ENCODE measurements around the gene VPS25. TPM values are rescaled to one million over a fixed set of nuclear protein-coding genes. Genes with fewer than 3 reads are reported as not detected.
A peak's percentile ranks its signal among the peaks of the same experiment; 100 is the strongest.

VPS25 gene
- total RNA-seq, 1 experiment from 2014 or later = 103 TPM

- ChIA-PET CTCF (interaction anchor here (0.6 to 1.4 kb wide), 2 partner anchors 9 to 63 kb away, joined by 3 to 4 read pairs; no protein-coding TSS in a partner anchor), POLR2A (interaction anchor here (0.6 kb wide), 1 partner anchor 69 kb away, joined by 3 read pairs; no protein-coding TSS in a partner anchor)
- Mint-ChIP-seq H3K36me3 (ENCODE audit: insufficient read depth, unreplicated experiment) (no peaks in the 10 kb centered on the region), H3K9me3 (ENCODE audit: unreplicated experiment) (no peaks in the 10 kb centered on the region), H3K4me3 (ENCODE audit: unreplicated experiment) (no peak overlapping the region), H3K4me1 (ENCODE audit: low read depth, unreplicated experiment) (no peaks in the 10 kb centered on the region), H3K27me3 (ENCODE audit: insufficient read depth, unreplicated experiment) (peaks cover 2% of the 10 kb centered on the region), H3K27ac (ENCODE audit: unreplicated experiment) (no peak overlapping the region)
- intact Hi-C loops (cut with micrococcal nuclease; ENCODE audit: unreplicated experiment) = no loop called here
- Histone ChIP-seq H3K9me3 (no peaks in the 10 kb centered on the region), H3K4me1 (peaks cover 4% of the 10 kb centered on the region), H3K36me3 (ENCODE audit: control insufficient read depth, insufficient read depth, low read length) (no peaks in the 10 kb centered on the region), H3K4me3 (ENCODE audit: low read depth, low read length) (no peak overlapping the region), H3K27me3 (replicated peaks; ENCODE audit: control insufficient read depth, insufficient read depth, low read length) (no peaks in the 10 kb centered on the region)
- TF ChIP-seq CTCF (IDR thresholded peaks at IDR 0.05; ENCODE audit: insufficient read depth in 1 of 2, low read depth in 1 of 2, low read length in 1 of 2, severe bottlenecking in 1 of 2, unreplicated experiment in 1 of 2) = no peak
- no TSS peak for BruUV-seq (replicated peaks)
- DNase-seq = no peak
Observed at GRCh38 chr17:42754782-42755181, 18.5 kb upstream of the VPS25 start.

GRCh38 chr17:42759982-42760651, 13.1 kb upstream of the VPS25 start:
- H3K9me3 ChIP-seq = no peaks in the 10 kb centered on the region
- TF ChIP-seq CTCF (IDR thresholded peaks at IDR 0.05; ENCODE audit: insufficient read depth in 1 of 2, low read depth in 1 of 2, low read length in 1 of 2, severe bottlenecking in 1 of 2, unreplicated experiment in 1 of 2) = no peak
- H3K4me3 Mint-ChIP-seq (ENCODE audit: unreplicated experiment) = peak overlapping the region; percentile 65
- no peaks in the 10 kb centered on the region for H3K27me3 Mint-ChIP-seq (ENCODE audit: insufficient read depth, unreplicated experiment)
- H3K4me1 ChIP-seq = peaks cover 28% of the 10 kb centered on the region
- H3K9me3 Mint-ChIP-seq (ENCODE audit: unreplicated experiment) = no peaks in the 10 kb centered on the region
- POLR2A ChIA-PET = interaction anchor here (0.6 to 1.5 kb wide), 6 partner anchors 14 to 601 kb away, joined by 3 to 11 read pairs (median 4); partner anchors contain the start of gene WNK4
- no TSS peak for BruUV-seq (replicated peaks)
- no peaks in the 10 kb centered on the region for H3K27me3 ChIP-seq (replicated peaks; ENCODE audit: control insufficient read depth, insufficient read depth, low read length)
- H3K27ac Mint-ChIP-seq (ENCODE audit: unreplicated experiment) = peak overlapping the region; percentile 21
- no peak for DNase-seq
- no peaks in the 10 kb centered on the region for H3K36me3 ChIP-seq (ENCODE audit: control insufficient read depth, insufficient read depth, low read length)
- intact Hi-C loops (cut with micrococcal nuclease; ENCODE audit: unreplicated experiment) = loop anchor here (5.0 kb wide), 2 partner anchors 83 to 183 kb away; partner anchors contain the start of genes PLEKHH3 and PSMC3IP
- H3K36me3 Mint-ChIP-seq (ENCODE audit: insufficient read depth, unreplicated experiment) = peaks cover 6% of the 10 kb centered on the region
- H3K4me3 ChIP-seq (ENCODE audit: low read depth, low read length) = peak overlapping the region; percentile 68
- CTCF ChIA-PET = interaction anchor here (0.5 to 1.9 kb wide), 6 partner anchors 9 to 151 kb away, joined by 3 to 5 read pairs (median 4); partner anchors contain the start of genes BECN1, RETREG3 and TUBG1
- peaks cover 13% of the 10 kb centered on the region for H3K4me1 Mint-ChIP-seq (ENCODE audit: low read depth, unreplicated experiment)

GRCh38 chr17:42760652-42761581, 12.3 kb upstream of the VPS25 start, which contains the start of gene RAMP2:
Gene RAMP2 (plus strand): TSS chr17:42761227. CDS start chr17:42761262, 35 bp downstream.
- no TSS peak for BruUV-seq (replicated peaks)
- Mint-ChIP-seq H3K9me3 (ENCODE audit: unreplicated experiment) (no peaks in the 10 kb centered on the region), H3K4me3 (ENCODE audit: unreplicated experiment) (peak within 1 kb of the TSS; percentile 65), H3K27me3 (ENCODE audit: insufficient read depth, unreplicated experiment) (no peaks in the 10 kb centered on the region), H3K4me1 (ENCODE audit: low read depth, unreplicated experiment) (peaks cover 19% of the 10 kb centered on the region), H3K27ac (ENCODE audit: unreplicated experiment) (peak within 1 kb of the TSS; percentile 56), H3K36me3 (ENCODE audit: insufficient read depth, unreplicated experiment) (peaks cover 6% of the 10 kb centered on the region)
- TF ChIP-seq CTCF (IDR thresholded peaks at IDR 0.05; ENCODE audit: insufficient read depth in 1 of 2, low read depth in 1 of 2, low read length in 1 of 2, severe bottlenecking in 1 of 2, unreplicated experiment in 1 of 2) = no peak
- Histone ChIP-seq H3K9me3 (no peaks in the 10 kb centered on the region), H3K4me3 (ENCODE audit: low read depth, low read length) (peak within 1 kb of the TSS; percentile 68), H3K27me3 (replicated peaks; ENCODE audit: control insufficient read depth, insufficient read depth, low read length) (no peaks in the 10 kb centered on the region), H3K36me3 (ENCODE audit: control insufficient read depth, insufficient read depth, low read length) (no peaks in the 10 kb centered on the region), H3K4me1 (peaks cover 28% of the 10 kb centered on the region)
- CTCF ChIA-PET = interaction anchor here (0.5 to 1.9 kb wide), 12 partner anchors 10 to 930 kb away, joined by 3 to 5 read pairs (median 3); partner anchors contain the start of genes BECN1, RETREG3, TUBG1 and VPS25
- intact Hi-C loops (cut with micrococcal nuclease; ENCODE audit: unreplicated experiment) = loop anchor here (5.0 kb wide), 2 partner anchors 84 to 184 kb away; partner anchors contain the start of genes PLEKHH3 and PSMC3IP
- POLR2A ChIA-PET = interaction anchor here (0.6 to 1.5 kb wide), 7 partner anchors 13 to 600 kb away, joined by 3 to 11 read pairs (median 4); partner anchors contain the start of gene WNK4
- DNase-seq = peak; percentile 49 to 72

Measured in Caco-2 (cell line).